Measurements from ENCODE around the gene CCDC126.

DNA sequence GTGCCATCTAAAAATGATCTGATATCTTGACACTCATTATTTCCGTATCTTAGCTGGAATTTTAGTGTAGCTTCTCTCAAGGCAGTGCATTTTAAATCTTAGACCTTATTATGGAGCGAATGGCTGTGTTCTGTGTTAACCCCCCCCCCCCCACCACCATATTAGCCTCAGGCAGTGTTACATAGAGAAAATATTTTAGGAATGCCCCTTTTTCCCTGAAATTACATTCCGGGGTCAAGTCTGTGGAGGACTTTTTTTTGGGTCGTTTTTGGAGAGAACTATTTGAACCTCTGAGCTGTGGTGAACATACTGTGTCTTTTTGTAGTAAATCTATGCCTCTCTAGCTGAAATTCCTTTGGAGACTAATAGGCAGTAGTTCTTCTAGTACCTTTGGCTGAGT is 3.1 kb downstream of the CCDC126 start:
- TF ChIP-seq, protein P1, sequence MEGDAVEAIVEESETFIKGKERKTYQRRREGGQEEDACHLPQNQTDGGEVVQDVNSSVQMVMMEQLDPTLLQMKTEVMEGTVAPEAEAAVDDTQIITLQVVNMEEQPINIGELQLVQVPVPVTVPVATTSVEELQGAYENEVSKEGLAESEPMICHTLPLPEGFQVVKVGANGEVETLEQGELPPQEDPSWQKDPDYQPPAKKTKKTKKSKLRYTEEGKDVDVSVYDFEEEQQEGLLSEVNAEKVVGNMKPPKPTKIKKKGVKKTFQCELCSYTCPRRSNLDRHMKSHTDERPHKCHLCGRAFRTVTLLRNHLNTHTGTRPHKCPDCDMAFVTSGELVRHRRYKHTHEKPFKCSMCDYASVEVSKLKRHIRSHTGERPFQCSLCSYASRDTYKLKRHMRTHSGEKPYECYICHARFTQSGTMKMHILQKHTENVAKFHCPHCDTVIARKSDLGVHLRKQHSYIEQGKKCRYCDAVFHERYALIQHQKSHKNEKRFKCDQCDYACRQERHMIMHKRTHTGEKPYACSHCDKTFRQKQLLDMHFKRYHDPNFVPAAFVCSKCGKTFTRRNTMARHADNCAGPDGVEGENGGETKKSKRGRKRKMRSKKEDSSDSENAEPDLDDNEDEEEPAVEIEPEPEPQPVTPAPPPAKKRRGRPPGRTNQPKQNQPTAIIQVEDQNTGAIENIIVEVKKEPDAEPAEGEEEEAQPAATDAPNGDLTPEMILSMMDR (conservative IDR thresholded peaks at IDR 0.05; ENCODE audit: low read depth, low read length), result no peak
- TF ChIP-seq MXI1 (IDR thresholded peaks at IDR 0.05; ENCODE audit: borderline replicate concordance, low read depth, low read length), result no peak
- no peak for TF ChIP-seq POLR2A (IDR thresholded peaks at IDR 0.05; ENCODE audit: low read depth, low read length)
- TF ChIP-seq MAZ (IDR thresholded peaks at IDR 0.05; ENCODE audit: borderline replicate concordance, low read depth, low read length), result no peak
- no peak for TF ChIP-seq CEBPB (IDR thresholded peaks at IDR 0.05; ENCODE audit: low read depth, low read length)
- no peak for TF ChIP-seq BHLHE40 (IDR thresholded peaks at IDR 0.05; ENCODE audit: low read depth, low read length)
- TF ChIP-seq, protein P2, sequence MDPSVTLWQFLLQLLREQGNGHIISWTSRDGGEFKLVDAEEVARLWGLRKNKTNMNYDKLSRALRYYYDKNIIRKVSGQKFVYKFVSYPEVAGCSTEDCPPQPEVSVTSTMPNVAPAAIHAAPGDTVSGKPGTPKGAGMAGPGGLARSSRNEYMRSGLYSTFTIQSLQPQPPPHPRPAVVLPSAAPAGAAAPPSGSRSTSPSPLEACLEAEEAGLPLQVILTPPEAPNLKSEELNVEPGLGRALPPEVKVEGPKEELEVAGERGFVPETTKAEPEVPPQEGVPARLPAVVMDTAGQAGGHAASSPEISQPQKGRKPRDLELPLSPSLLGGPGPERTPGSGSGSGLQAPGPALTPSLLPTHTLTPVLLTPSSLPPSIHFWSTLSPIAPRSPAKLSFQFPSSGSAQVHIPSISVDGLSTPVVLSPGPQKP (IDR thresholded peaks at IDR 0.05; ENCODE audit: borderline replicate concordance, low read depth, low read length), result no peak
- no peak for TF ChIP-seq SMC3 (IDR thresholded peaks at IDR 0.05; ENCODE audit: low read depth, low read length)
- TF ChIP-seq RAD21 (IDR thresholded peaks at IDR 0.05; ENCODE audit: low read length), result no peak
- no peak for TF ChIP-seq CHD1 (IDR thresholded peaks at IDR 0.05; ENCODE audit: low read depth, low read length)
- no peak for TF ChIP-seq MAFK (IDR thresholded peaks at IDR 0.05; ENCODE audit: low read depth, low read length)
- no peak for TF ChIP-seq RFX5 (IDR thresholded peaks at IDR 0.05; ENCODE audit: low read depth, low read length)

All from IMR-90 (cell line).